GM18502 (cell line): Measurements from ENCODE around the gene FHDC1.

ENCODE experiments used
- ATAC-seq: cut with Tn5 transposase; IDR thresholded peaks from one replicate; pipeline ENCODE4 v1.9.1; 2021; ENCODE audit warnings: mild to moderate bottlenecking; ENCODE audit not compliant: unreplicated experiment, poor library complexity

The FHDC1 gene

GRCh38 chr4:152956650-152957436, 20.7 kb downstream of the FHDC1 start:
- ATAC-seq = no peak

GRCh38 chr4:152957437-152958171, 21.5 kb downstream of the FHDC1 start:
- ATAC-seq = no peak

GRCh38 chr4:152959080-152959479, 23.0 kb downstream of the FHDC1 start:
- ATAC-seq = no peak

- ATAC-seq = no peak
Observed at GRCh38 chr4:152960082-152960481, 24.0 kb downstream of the FHDC1 start.

GRCh38 chr4:152961014-152961772, 25.1 kb downstream of the FHDC1 start:
- ATAC-seq = no peak

GRCh38 chr4:152961773-152962115, 25.6 kb downstream of the FHDC1 start:
- no peak for ATAC-seq

- no peak for ATAC-seq
Observed at GRCh38 chr4:152962150-152962549, 26.0 kb downstream of the FHDC1 start.

- ATAC-seq = no peak
Observed at GRCh38 chr4:152964335-152964734, 28.2 kb downstream of the FHDC1 start.

GRCh38 chr4:152965611-152966010, 29.5 kb downstream of the FHDC1 start:
- ATAC-seq = no peak

- ATAC-seq = no peak
Observed at GRCh38 chr4:152967907-152968306, 31.8 kb downstream of the FHDC1 start.

- no peak for ATAC-seq
Observed at GRCh38 chr4:152968806-152969394, 32.8 kb downstream of the FHDC1 start.

GRCh38 chr4:152970102-152970820, 34.1 kb downstream of the FHDC1 start:
- ATAC-seq = no peak

GRCh38 chr4:152971053-152971452, 34.9 kb downstream of the FHDC1 start:
- no peak for ATAC-seq

- no peak for ATAC-seq
Observed at GRCh38 chr4:152972821-152973628, 36.9 kb downstream of the FHDC1 start.

- ATAC-seq = no peak
Observed at GRCh38 chr4:152973629-152974467, 37.7 kb downstream of the FHDC1 start.

GRCh38 chr4:152974468-152975379, 38.6 kb downstream of the FHDC1 start:
- no peak for ATAC-seq
